K562 (cell line): ENCODE results near the gene HJV. TPM values are rescaled to one million over a fixed set of nuclear protein-coding genes. Genes with fewer than 3 reads are reported as not detected.
"Not testable (repeated sequence)": the region's sequence is repeated elsewhere in the genome, so short reads cannot be mapped to it uniquely, and the experiment has no call there.

Source experiments
- ETV5 ChIP-seq: sonication (generic); formaldehyde crosslinking; IDR thresholded peaks from 2 replicates; pipeline ENCODE4 v1.4.0; 2020; ENCODE audit warnings: low read depth, mild to moderate bottlenecking, missing genetic modification reagents
- GABPA ChIP-seq: fragments of 200-800 bp; sonication (Bioruptor generic); conservative IDR thresholded peaks from 2 replicates; pipeline ENCODE4 v1.6.1; 2016; ENCODE audit warnings: low read depth, missing genetic modification characterization, missing compliant biosample characterization
- SNIP1 ChIP-seq: fragments of 450-650 bp; IDR thresholded peaks from 2 replicates; pipeline ENCODE4 v1.7.1; 2017; ENCODE audit warnings: low read depth, mild to moderate bottlenecking
- TARDBP ChIP-seq: fragments of 450-650 bp; IDR thresholded peaks from 2 replicates; pipeline ENCODE4 v1.6.1; 2016
- TCF3 ChIP-seq: sonication (generic); formaldehyde crosslinking; IDR thresholded peaks from 2 replicates; pipeline ENCODE4 v1.4.0; 2020; ENCODE audit warnings: mild to moderate bottlenecking, missing genetic modification reagents
- ZFP30 ChIP-seq: fragments of 250-450 bp; sonication (Bioruptor Pico); IDR thresholded peaks from 2 replicates; pipeline ENCODE4 v1.8.0; 2022; ENCODE audit warnings: moderate library complexity, mild to moderate bottlenecking, inconsistent platforms, borderline replicate concordance
- ZFPM2 ChIP-seq: fragments of 250-450 bp; sonication (Bioruptor Pico); IDR thresholded peaks from 2 replicates; pipeline ENCODE4 v1.5.1; 2022; ENCODE audit warnings: mild to moderate bottlenecking
- ZNF197 ChIP-seq: fragments of 200-800 bp; sonication (Bioruptor generic); IDR thresholded peaks from 2 replicates; pipeline ENCODE4 v1.6.1; 2016; ENCODE audit warnings: low read depth, missing genetic modification characterization, missing compliant biosample characterization
- polyA plus RNA-seq, 8 experiments: library from polyadenylated mRNA; depleted of rRNA in 4 of 8; stranded (reverse) in 5 of 8; unstranded in 3 of 8; fragments of >200 nt; fragmentation: Nextera tagmentation in 2 of 8; fragmentation: Illumina TruSeq in 1 of 8; extraction: Ambion mirVana in 2 of 8; extraction: Trizol in 1 of 8; gene quantifications; 2 replicates each; pipeline versions ENCODE4 v1.2.1 to v1.2.3, GENCODE V29; 2011 to 2014; ENCODE audit warnings: inconsistent platforms in 1 of 8, missing spikeins in 1 of 8
- total RNA-seq, 7 experiments: library from RNA; depleted of rRNA in 6 of 7; stranded (reverse); fragments of >200 nt in 6 of 7; fragmentation: Illumina TruSeq in 2 of 7; extraction: Trizol in 2 of 7; gene quantifications; 2 replicates each; pipeline versions ENCODE4 v1.2.1 to v1.2.3, GENCODE V29; 2011 to 2021; ENCODE audit warnings: low replicate concordance in 1 of 7
- TF ChIP-seq, protein P1 (sequence below): fragments of 150-350 bp; conservative IDR thresholded peaks from 2 replicates; pipeline ENCODE4 v1.6.1; 2014; ENCODE audit warnings: low read length
- TF ChIP-seq, protein P2 (sequence below), 2 experiments: fragments of 450-650 bp; formaldehyde crosslinking in 1 of 2; IDR thresholded peaks; 2 replicates each; pipeline versions ENCODE4 v1.4.0 to v1.6.1; 2014 to 2020; ENCODE audit warnings: mild to moderate bottlenecking in 2 of 2, borderline replicate concordance in 1 of 2, low read depth in 1 of 2
- TF ChIP-seq, protein P3 (sequence below), 2 experiments: fragments of 450-650 bp in 1 of 2; IDR thresholded peaks; 2 replicates each; pipeline ENCODE4 v1.6.1; 2011 to 2017; ENCODE audit warnings: low read depth in 2 of 2, antibody characterized with exemption in 1 of 2, borderline replicate concordance in 1 of 2, low read length in 1 of 2, mild to moderate bottlenecking in 1 of 2, mixed read lengths in 1 of 2; ENCODE audit not compliant: control insufficient read depth in 1 of 2

HJV gene
- total and polyA plus RNA-seq, 9 of the 15 experiments (the other 6 are each of a cell fraction or from before 2014, with no cell fraction given), result 1.0 to 6.6 (median 2.4) TPM

DNA sequence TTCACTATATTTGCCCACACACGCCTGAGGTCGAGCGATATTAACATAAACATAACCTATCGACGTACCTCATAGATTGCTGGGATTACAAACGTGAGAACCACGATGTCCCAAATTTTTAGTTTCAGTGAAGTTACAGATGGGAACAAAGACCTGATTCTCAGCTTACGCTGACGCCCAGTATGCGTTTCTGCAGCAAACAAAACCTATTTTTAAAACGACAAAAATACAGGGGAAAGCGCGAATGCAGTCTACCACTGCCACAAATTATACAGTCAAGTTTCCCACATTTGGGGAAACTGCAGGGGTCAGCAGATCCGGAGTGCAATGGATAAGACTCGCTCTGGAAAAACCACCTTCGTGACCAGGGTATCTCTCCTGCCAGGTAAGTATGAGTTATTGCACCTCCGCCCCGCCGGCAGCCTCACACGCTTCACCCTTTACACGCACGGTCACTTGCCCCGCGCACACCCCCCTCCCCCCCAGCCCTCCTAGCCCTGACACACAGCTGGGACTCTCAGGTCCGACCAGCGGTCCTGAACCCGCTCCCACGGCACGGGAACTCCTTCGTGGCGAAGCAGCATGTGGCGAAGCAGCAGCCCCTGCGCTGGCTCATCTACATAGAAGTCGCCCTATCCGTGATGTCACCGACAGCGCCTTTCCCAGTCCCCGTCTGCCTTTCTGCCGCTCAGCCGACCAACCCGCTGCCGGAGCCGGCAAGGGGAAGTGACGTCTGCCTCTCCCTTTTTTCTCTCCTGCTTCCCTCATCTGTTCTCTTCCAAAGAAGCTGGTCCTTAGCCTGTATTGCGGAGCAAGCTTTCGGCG, 30.5 kb upstream of the HJV start (continued):
- TF ChIP-seq, protein P1, sequence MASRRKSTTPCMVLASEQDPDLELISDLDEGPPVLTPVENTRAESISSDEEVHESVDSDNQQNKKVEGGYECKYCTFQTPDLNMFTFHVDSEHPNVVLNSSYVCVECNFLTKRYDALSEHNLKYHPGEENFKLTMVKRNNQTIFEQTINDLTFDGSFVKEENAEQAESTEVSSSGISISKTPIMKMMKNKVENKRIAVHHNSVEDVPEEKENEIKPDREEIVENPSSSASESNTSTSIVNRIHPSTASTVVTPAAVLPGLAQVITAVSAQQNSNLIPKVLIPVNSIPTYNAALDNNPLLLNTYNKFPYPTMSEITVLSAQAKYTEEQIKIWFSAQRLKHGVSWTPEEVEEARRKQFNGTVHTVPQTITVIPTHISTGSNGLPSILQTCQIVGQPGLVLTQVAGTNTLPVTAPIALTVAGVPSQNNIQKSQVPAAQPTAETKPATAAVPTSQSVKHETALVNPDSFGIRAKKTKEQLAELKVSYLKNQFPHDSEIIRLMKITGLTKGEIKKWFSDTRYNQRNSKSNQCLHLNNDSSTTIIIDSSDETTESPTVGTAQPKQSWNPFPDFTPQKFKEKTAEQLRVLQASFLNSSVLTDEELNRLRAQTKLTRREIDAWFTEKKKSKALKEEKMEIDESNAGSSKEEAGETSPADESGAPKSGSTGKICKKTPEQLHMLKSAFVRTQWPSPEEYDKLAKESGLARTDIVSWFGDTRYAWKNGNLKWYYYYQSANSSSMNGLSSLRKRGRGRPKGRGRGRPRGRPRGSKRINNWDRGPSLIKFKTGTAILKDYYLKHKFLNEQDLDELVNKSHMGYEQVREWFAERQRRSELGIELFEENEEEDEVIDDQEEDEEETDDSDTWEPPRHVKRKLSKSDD, result peak; percentile 92; the same call in 1 of the 2 replicates
- TF ChIP-seq ZNF197 (CRISPR knock-in tag) (peak; percentile 83; the same call in 1 of the 2 replicates), TCF3 (CRISPR knock-in tag) (peak; percentile 26; the same call in 1 of the 2 replicates), TARDBP (peak; percentile 83; the same call in 1 of the 2 replicates), ETV5 (peak; percentile 66; the same call in 1 of the 2 replicates), ZFP30 (CRISPR knock-in tag) (peak; percentile 68; the same call in 1 of the 2 replicates), GABPA (tag) (peak; percentile 83), ZFPM2 (peak; percentile 77), SNIP1 (0 out of 2 replicates have a peak, but pooled peaks have one; percentile 59)
- TF ChIP-seq, protein P2, sequence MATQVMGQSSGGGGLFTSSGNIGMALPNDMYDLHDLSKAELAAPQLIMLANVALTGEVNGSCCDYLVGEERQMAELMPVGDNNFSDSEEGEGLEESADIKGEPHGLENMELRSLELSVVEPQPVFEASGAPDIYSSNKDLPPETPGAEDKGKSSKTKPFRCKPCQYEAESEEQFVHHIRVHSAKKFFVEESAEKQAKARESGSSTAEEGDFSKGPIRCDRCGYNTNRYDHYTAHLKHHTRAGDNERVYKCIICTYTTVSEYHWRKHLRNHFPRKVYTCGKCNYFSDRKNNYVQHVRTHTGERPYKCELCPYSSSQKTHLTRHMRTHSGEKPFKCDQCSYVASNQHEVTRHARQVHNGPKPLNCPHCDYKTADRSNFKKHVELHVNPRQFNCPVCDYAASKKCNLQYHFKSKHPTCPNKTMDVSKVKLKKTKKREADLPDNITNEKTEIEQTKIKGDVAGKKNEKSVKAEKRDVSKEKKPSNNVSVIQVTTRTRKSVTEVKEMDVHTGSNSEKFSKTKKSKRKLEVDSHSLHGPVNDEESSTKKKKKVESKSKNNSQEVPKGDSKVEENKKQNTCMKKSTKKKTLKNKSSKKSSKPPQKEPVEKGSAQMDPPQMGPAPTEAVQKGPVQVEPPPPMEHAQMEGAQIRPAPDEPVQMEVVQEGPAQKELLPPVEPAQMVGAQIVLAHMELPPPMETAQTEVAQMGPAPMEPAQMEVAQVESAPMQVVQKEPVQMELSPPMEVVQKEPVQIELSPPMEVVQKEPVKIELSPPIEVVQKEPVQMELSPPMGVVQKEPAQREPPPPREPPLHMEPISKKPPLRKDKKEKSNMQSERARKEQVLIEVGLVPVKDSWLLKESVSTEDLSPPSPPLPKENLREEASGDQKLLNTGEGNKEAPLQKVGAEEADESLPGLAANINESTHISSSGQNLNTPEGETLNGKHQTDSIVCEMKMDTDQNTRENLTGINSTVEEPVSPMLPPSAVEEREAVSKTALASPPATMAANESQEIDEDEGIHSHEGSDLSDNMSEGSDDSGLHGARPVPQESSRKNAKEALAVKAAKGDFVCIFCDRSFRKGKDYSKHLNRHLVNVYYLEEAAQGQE (IDR thresholded peaks at IDR 0.05; ENCODE audit: borderline replicate concordance), result peak; percentile 30; the same call in 1 of the 2 replicates
- TF ChIP-seq, protein P2 (CRISPR knock-in tag; IDR thresholded peaks at IDR 0.05; ENCODE audit: low read depth), result not testable (repeated sequence)
- TF ChIP-seq, protein P3, sequence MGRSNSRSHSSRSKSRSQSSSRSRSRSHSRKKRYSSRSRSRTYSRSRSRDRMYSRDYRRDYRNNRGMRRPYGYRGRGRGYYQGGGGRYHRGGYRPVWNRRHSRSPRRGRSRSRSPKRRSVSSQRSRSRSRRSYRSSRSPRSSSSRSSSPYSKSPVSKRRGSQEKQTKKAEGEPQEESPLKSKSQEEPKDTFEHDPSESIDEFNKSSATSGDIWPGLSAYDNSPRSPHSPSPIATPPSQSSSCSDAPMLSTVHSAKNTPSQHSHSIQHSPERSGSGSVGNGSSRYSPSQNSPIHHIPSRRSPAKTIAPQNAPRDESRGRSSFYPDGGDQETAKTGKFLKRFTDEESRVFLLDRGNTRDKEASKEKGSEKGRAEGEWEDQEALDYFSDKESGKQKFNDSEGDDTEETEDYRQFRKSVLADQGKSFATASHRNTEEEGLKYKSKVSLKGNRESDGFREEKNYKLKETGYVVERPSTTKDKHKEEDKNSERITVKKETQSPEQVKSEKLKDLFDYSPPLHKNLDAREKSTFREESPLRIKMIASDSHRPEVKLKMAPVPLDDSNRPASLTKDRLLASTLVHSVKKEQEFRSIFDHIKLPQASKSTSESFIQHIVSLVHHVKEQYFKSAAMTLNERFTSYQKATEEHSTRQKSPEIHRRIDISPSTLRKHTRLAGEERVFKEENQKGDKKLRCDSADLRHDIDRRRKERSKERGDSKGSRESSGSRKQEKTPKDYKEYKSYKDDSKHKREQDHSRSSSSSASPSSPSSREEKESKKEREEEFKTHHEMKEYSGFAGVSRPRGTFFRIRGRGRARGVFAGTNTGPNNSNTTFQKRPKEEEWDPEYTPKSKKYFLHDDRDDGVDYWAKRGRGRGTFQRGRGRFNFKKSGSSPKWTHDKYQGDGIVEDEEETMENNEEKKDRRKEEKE (IDR thresholded peaks at IDR 0.05; ENCODE audit: borderline replicate concordance in 1 of 2, control insufficient read depth in 1 of 2, low read depth in 2 of 2, low read length in 1 of 2), result peak; percentile 88 to 100
